ENCODE results near the gene ACACA. TPM values are rescaled to one million over a fixed set of nuclear protein-coding genes. Genes with fewer than 3 reads are reported as not detected.
A peak's percentile ranks its signal among the peaks of the same experiment; 100 is the strongest.

The ACACA gene
- total and polyA plus RNA-seq, 9 of the 15 experiments (the other 6 are each of a cell fraction or from before 2014, with no cell fraction given): 35.9 to 135 (median 88.4) TPM

GRCh38 chr17:37386462-37386861, 20.2 kb downstream of the ACACA start:
- Histone ChIP-seq H3K9ac (ENCODE audit: insufficient read depth in 1 of 2, low read depth in 2 of 2, low read length in 2 of 2) (no peak overlapping the region; a peak in 1 of 4 replicates), H3K4me1 (replicated peaks in 1 of 2; ENCODE audit: control insufficient read depth in 2 of 2, insufficient read depth in 2 of 2, low read length in 2 of 2) (no peaks in the 10 kb centered on the region; a peak in 1 of 5 replicates), H3K4me3 (no peak overlapping the region), H3K27me3 (ENCODE audit: control insufficient read depth in 2 of 2, insufficient read depth in 2 of 2, low read length in 2 of 2) (no peaks in the 10 kb centered on the region), H3K4me2 (ENCODE audit: insufficient read depth, low read length) (no peak overlapping the region), H4K20me1 (replicated peaks; ENCODE audit: control insufficient read depth, insufficient read depth, low read length) (no peaks in the 10 kb centered on the region), H3K9me3 (replicated peaks; ENCODE audit: control insufficient read depth, insufficient read depth, low read depth, low read length) (no peaks in the 10 kb centered on the region), H3K27ac (ENCODE audit: extremely low read depth, low read depth, low read length) (no peak overlapping the region; the same call in 2 of the 3 replicates), H2AFZ (ENCODE audit: low read depth, low read length) (peak overlapping the region; percentile 47), H3K79me2 (ENCODE audit: control insufficient read depth, insufficient read depth, low read length) (no peaks in the 10 kb centered on the region), H3K36me3 (ENCODE audit: control insufficient read depth, insufficient read depth, low read length) (no peaks in the 10 kb centered on the region), H3K9me1 (ENCODE audit: control insufficient read depth, insufficient read depth, low read length) (no peaks in the 10 kb centered on the region)
- no peak for FAIRE-seq
- ChIA-PET POLR2A (interaction anchor here (0.9 to 1.7 kb wide), 4 partner anchors 10 to 50 kb away, joined by 3 to 5 read pairs (median 4); partner anchors contain the start of gene C17orf78), CTCF (ENCODE audit: low intra/inter-chr PET ratio) (interaction anchor here (0.8 kb wide), 1 partner anchor 11 kb away, joined by 3 read pairs; no protein-coding TSS in a partner anchor)
- WGBS (ENCODE audit: insufficient coverage, low coverage, missing lambda C conversion rate): 3% methylated on average over 5 of the region's 5 CpGs
- peak in 1 of 4 experiments; percentile 32 for DNase-seq (ENCODE audit: extremely low read depth in 1 of 4, low spot score in 3 of 4)
- intact Hi-C loops (cut with micrococcal nuclease) (no loop called here), in situ Hi-C loops (cut with MboI) (no loop called here)
- peak; percentile 85 for ATAC-seq
- no TSS peak for BruUV-seq (replicated peaks)
- TF ChIP-seq CTCFL (IDR thresholded peaks at IDR 0.05; ENCODE audit: borderline replicate concordance, insufficient read depth, low read depth, low read length, poor library complexity, severe bottlenecking): peak; percentile 21
- TF ChIP-seq E2F5 (CRISPR knock-in tag; IDR thresholded peaks at IDR 0.05): no peak
- 0 out of 2 replicates have a peak, but pooled peaks have one; percentile 6 for TF ChIP-seq JUND (IDR thresholded peaks at IDR 0.05; ENCODE audit: borderline replicate concordance, low read depth, low read length)
- no peak for TF ChIP-seq JUND (tag; IDR thresholded peaks at IDR 0.05; ENCODE audit: borderline replicate concordance, low read depth, low read length)
- TF ChIP-seq ERF (CRISPR knock-in tag; IDR thresholded peaks at IDR 0.05): no peak
- peak; percentile 51; the same call in 1 of the 2 replicates for TF ChIP-seq ATF3 (IDR thresholded peaks at IDR 0.05)
- no peak for TF ChIP-seq ATF3 (CRISPR knock-in tag; conservative IDR thresholded peaks at IDR 0.05)
- peak; percentile 12 for TF ChIP-seq MEIS2 (IDR thresholded peaks at IDR 0.05; ENCODE audit: partially characterized antibody)
- TF ChIP-seq CTCF (IDR thresholded peaks at IDR 0.05 in 2 of 3, conservative IDR thresholded peaks at IDR 0.05 in 1 of 3; ENCODE audit: insufficient read depth in 2 of 3, low read depth in 1 of 3, low read length in 3 of 3): peak; percentile 29 to 46 (median 33); a peak in 3 of 6 replicates
- peak; percentile 69 for TF ChIP-seq ATF7 (IDR thresholded peaks at IDR 0.05)
- TF ChIP-seq FOXK2 (conservative IDR thresholded peaks at IDR 0.05 in 1 of 2, IDR thresholded peaks at IDR 0.05 in 1 of 2; ENCODE audit: low read depth in 2 of 2): peak in 1 of 2 experiments; percentile 50; a peak in 2 of 4 replicates
- 0 out of 2 replicates have a peak, but pooled peaks have one; percentile 17 for TF ChIP-seq ADNP (tag; IDR thresholded peaks at IDR 0.05)

All from K562 (cell line).